Measurements from ENCODE around the gene NEK7. TPM values are rescaled to one million over a fixed set of nuclear protein-coding genes. Genes with fewer than 3 reads are reported as not detected.

NEK7 gene
- total RNA-seq, 1 donor from 2014 or later, result 34.7 TPM

DNA sequence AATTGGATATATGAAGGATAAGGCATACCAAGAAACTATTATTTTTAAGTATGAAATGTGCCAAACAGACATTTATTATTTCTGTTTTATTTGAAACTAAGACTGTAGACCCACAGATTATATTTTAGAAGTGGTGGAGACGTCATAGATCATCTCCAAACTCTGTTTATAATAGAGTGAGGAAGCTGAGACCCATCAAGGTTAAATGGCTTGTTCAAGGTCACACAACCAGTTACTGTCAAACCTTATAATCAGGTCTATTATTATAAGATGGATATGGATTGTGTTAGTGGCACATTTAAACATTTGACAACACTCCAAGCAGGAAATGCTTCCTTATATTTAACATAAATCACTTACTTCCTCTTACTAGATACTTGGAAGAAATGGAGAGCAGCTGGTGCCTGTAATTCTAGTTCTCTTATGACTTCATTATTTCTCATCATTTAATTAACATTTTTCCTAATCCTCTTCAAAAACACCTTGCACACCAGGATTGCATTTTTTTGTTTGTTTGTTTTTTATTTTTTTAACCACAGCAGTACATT, 117.0 kb downstream of the NEK7 start:
- no peaks in the 10 kb centered on the region for H3K79me2 ChIP-seq (ENCODE audit: low read depth)
- no peak overlapping the region for H3K27ac Mint-ChIP-seq
- H2AFZ ChIP-seq (replicated peaks), result no peak overlapping the region
- no peaks in the 10 kb centered on the region for H3K9me3 Mint-ChIP-seq
- H3K27ac ChIP-seq, result no peak overlapping the region
- H3K36me3 Mint-ChIP-seq, result no peaks in the 10 kb centered on the region
- no peak overlapping the region for H3K4me3 Mint-ChIP-seq
- no peak for DNase-seq (ENCODE audit: low spot score)
- H3K4me2 ChIP-seq, result no peak overlapping the region
- TF ChIP-seq EZH2 (IDR thresholded peaks at IDR 0.05), result no peak
- TF ChIP-seq EZH2phosphoT487 (IDR thresholded peaks at IDR 0.05), result no peak
- TF ChIP-seq, protein P1, sequence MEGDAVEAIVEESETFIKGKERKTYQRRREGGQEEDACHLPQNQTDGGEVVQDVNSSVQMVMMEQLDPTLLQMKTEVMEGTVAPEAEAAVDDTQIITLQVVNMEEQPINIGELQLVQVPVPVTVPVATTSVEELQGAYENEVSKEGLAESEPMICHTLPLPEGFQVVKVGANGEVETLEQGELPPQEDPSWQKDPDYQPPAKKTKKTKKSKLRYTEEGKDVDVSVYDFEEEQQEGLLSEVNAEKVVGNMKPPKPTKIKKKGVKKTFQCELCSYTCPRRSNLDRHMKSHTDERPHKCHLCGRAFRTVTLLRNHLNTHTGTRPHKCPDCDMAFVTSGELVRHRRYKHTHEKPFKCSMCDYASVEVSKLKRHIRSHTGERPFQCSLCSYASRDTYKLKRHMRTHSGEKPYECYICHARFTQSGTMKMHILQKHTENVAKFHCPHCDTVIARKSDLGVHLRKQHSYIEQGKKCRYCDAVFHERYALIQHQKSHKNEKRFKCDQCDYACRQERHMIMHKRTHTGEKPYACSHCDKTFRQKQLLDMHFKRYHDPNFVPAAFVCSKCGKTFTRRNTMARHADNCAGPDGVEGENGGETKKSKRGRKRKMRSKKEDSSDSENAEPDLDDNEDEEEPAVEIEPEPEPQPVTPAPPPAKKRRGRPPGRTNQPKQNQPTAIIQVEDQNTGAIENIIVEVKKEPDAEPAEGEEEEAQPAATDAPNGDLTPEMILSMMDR (IDR thresholded peaks at IDR 0.05), result no peak
- H3K27me3 Mint-ChIP-seq (ENCODE audit: insufficient read depth, low read depth), result no peaks in the 10 kb centered on the region
- no peak overlapping the region for H3K4me3 ChIP-seq
- H3K27me3 ChIP-seq, result no peaks in the 10 kb centered on the region
- H3K4me1 ChIP-seq, result no peaks in the 10 kb centered on the region
- no peaks in the 10 kb centered on the region for H3K4me1 Mint-ChIP-seq
- H3K36me3 ChIP-seq, result no peaks in the 10 kb centered on the region
- no peaks in the 10 kb centered on the region for H4K20me1 ChIP-seq (ENCODE audit: low read depth)
- no peak overlapping the region for H3K9ac ChIP-seq
- no peaks in the 10 kb centered on the region for H3F3A ChIP-seq (ENCODE audit: low read depth)
- H3K9me3 ChIP-seq (ENCODE audit: low read depth), result no peaks in the 10 kb centered on the region

- H3K27me3 Mint-ChIP-seq (ENCODE audit: insufficient read depth, low read depth), result no peaks in the 10 kb centered on the region
- no peak overlapping the region for H2AFZ ChIP-seq (replicated peaks)
- TF ChIP-seq EZH2phosphoT487 (IDR thresholded peaks at IDR 0.05) (no peak), EZH2 (IDR thresholded peaks at IDR 0.05) (no peak)
- TF ChIP-seq, protein P1 (IDR thresholded peaks at IDR 0.05), result peak; percentile 14
- no peak overlapping the region for H3K4me3 ChIP-seq
- no peaks in the 10 kb centered on the region for H3F3A ChIP-seq (ENCODE audit: low read depth)
- H3K79me2 ChIP-seq (ENCODE audit: low read depth), result no peaks in the 10 kb centered on the region
- no peaks in the 10 kb centered on the region for H3K4me1 Mint-ChIP-seq
- H4K20me1 ChIP-seq (ENCODE audit: low read depth), result no peaks in the 10 kb centered on the region
- no peak for DNase-seq (ENCODE audit: low spot score)
- H3K9me3 ChIP-seq (ENCODE audit: low read depth), result no peaks in the 10 kb centered on the region
- no peaks in the 10 kb centered on the region for H3K4me1 ChIP-seq
- H3K9ac ChIP-seq, result no peak overlapping the region
- no peaks in the 10 kb centered on the region for H3K27me3 ChIP-seq
- H3K36me3 Mint-ChIP-seq, result no peaks in the 10 kb centered on the region
- no peaks in the 10 kb centered on the region for H3K36me3 ChIP-seq
- H3K4me2 ChIP-seq, result no peak overlapping the region
- no peak overlapping the region for H3K4me3 Mint-ChIP-seq
- no peaks in the 10 kb centered on the region for H3K9me3 Mint-ChIP-seq
- H3K27ac ChIP-seq, result no peak overlapping the region
- no peak overlapping the region for H3K27ac Mint-ChIP-seq
Measured at GRCh38 chr1:198275597-198275996, 118.8 kb downstream of the NEK7 start.

DNA sequence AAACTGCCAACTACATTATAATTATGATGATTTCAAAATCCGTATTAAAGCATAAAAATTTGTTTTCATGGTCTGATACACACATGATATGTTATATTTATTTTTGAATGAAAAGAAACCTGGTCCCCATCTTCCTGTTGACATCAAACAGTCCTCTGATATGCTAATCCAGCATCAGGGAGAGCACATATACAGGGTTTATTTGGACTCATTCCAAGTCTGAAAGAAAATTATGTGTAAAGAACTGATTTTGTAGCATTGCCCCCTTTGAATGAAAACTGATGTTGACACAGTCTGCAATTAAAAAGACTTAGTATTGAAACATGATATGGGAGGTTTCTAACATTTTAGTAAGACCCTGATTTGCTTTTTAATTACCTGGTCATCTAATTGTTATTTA, 119.4 kb downstream of the NEK7 start:
- H3K27me3 ChIP-seq, result no peaks in the 10 kb centered on the region
- no peaks in the 10 kb centered on the region for H3K4me1 ChIP-seq
- no peak overlapping the region for H2AFZ ChIP-seq (replicated peaks)
- no peaks in the 10 kb centered on the region for H4K20me1 ChIP-seq (ENCODE audit: low read depth)
- no peaks in the 10 kb centered on the region for H3K79me2 ChIP-seq (ENCODE audit: low read depth)
- H3K4me3 ChIP-seq, result no peak overlapping the region
- H3K4me2 ChIP-seq, result no peak overlapping the region
- H3K36me3 ChIP-seq, result no peaks in the 10 kb centered on the region
- H3F3A ChIP-seq (ENCODE audit: low read depth), result no peaks in the 10 kb centered on the region
- H3K9me3 Mint-ChIP-seq, result no peaks in the 10 kb centered on the region
- no peak overlapping the region for H3K27ac ChIP-seq
- H3K4me1 Mint-ChIP-seq, result no peaks in the 10 kb centered on the region
- TF ChIP-seq, protein P1 (IDR thresholded peaks at IDR 0.05), result no peak
- TF ChIP-seq EZH2phosphoT487 (IDR thresholded peaks at IDR 0.05) (no peak), EZH2 (IDR thresholded peaks at IDR 0.05) (no peak)
- no peak for DNase-seq (ENCODE audit: low spot score)
- no peaks in the 10 kb centered on the region for H3K9me3 ChIP-seq (ENCODE audit: low read depth)
- H3K9ac ChIP-seq, result no peak overlapping the region
- no peaks in the 10 kb centered on the region for H3K27me3 Mint-ChIP-seq (ENCODE audit: insufficient read depth, low read depth)
- no peak overlapping the region for H3K27ac Mint-ChIP-seq
- no peaks in the 10 kb centered on the region for H3K36me3 Mint-ChIP-seq
- no peak overlapping the region for H3K4me3 Mint-ChIP-seq
